Stomach (tissue), 8 donors: ENCODE data around the gene SLC7A4. TPM values are rescaled to one million over a fixed set of nuclear protein-coding genes. Genes with fewer than 3 reads are reported as not detected.

ENCODE experiments used
- polyA plus RNA-seq, 3 donors: library from polyadenylated mRNA; stranded (reverse); fragments of 200-250 nt; gene quantifications; one replicate each; pipeline ENCODE4 v1.2.3, GENCODE V29; 2013
- small RNA-seq, 4 donors: library from RNA; depleted of rRNA; stranded (forward); fragments of <200 nt; gene quantifications; one replicate each; pipeline ENCODE3, GENCODE V24; 2016
- total RNA-seq, 5 donors: library from RNA; depleted of rRNA; stranded (reverse); fragments of >200 nt; gene quantifications; one replicate each; pipeline versions ENCODE4 v1.1.0 to v1.2.3, GENCODE V29; 2014 to 2016
- donor health status: healthy with polysubstance abuse.
- donor health status: Bipolar disorder and iron deficiency.
- donor health status: healthy.

The SLC7A4 gene
- total and polyA plus RNA-seq, 8 donors, result 0.12 to 1.0 (median 0.18) TPM; not detected in 5

Small RNA genes lying within 50 kb of the gene (small RNA-seq; reads per million reads assigned to genes)
- gene MIR649, result 0 reads per million in 4 donors

Other genes starting within 250 kb of the SLC7A4 start
- gene PI4KA, start 173.8 kb downstream of the SLC7A4 start, total RNA-seq, result 100 to 1,000 TPM in 1 of 5 donors, 10 to 100 TPM in 4; 37.3 to 174 (median 91.9) TPM
- gene PI4KA, start 173.8 kb downstream of the SLC7A4 start, polyA plus RNA-seq, result 10 to 100 TPM; 22.7 to 33.0 (median 25.1) TPM
- gene SNAP29, start 173.6 kb downstream of the SLC7A4 start, total RNA-seq, result 10 to 100 TPM in 4 of 5 donors, 1 to 10 TPM in 1; 8.8 to 22.8 (median 11.1) TPM
- 10 to 100 TPM; 16.7 to 24.0 (median 17.1) TPM for gene SNAP29, start 173.6 kb downstream of the SLC7A4 start, polyA plus RNA-seq
- gene CRKL, start 115.2 kb downstream of the SLC7A4 start, total RNA-seq, result 10 to 100 TPM; 17.0 to 60.3 (median 26.3) TPM
- gene CRKL, start 115.2 kb downstream of the SLC7A4 start, polyA plus RNA-seq, result 10 to 100 TPM; 11.6 to 12.5 (median 11.7) TPM
- gene AIFM3, start 65.3 kb downstream of the SLC7A4 start, total RNA-seq, result 100 to 1,000 TPM in 1 of 5 donors, under 1 TPM in 1, not detected in 3; 0.55 to 157 TPM
- gene AIFM3, start 65.3 kb downstream of the SLC7A4 start, polyA plus RNA-seq, result 1 to 10 TPM in 2 of 3 donors, under 1 TPM in 1; 0.75 to 4.1 (median 2.1) TPM
- 100 to 1,000 TPM in 1 of 5 donors, 10 to 100 TPM in 4; 21.6 to 148 (median 43.5) TPM for gene LZTR1, start 50.3 kb downstream of the SLC7A4 start, total RNA-seq
- gene LZTR1, start 50.3 kb downstream of the SLC7A4 start, polyA plus RNA-seq, result 10 to 100 TPM; 13.7 to 33.7 (median 17.7) TPM
- 10 to 100 TPM in 4 of 5 donors, 1 to 10 TPM in 1; 5.8 to 57.2 (median 17.4) TPM for gene THAP7, start 30.4 kb downstream of the SLC7A4 start, total RNA-seq
- gene THAP7, start 30.4 kb downstream of the SLC7A4 start, polyA plus RNA-seq, result 10 to 100 TPM; 39.6 to 45.1 (median 44.7) TPM
- gene P2RX6, start 17.4 kb downstream of the SLC7A4 start, total RNA-seq, result under 1 TPM in 1 of 5 donors, not detected in 4; 0.55 TPM
- under 1 TPM in 2 of 3 donors, not detected in 1; 0.10 to 0.31 TPM for gene P2RX6, start 17.4 kb downstream of the SLC7A4 start, polyA plus RNA-seq
- not detected for gene LRRC74B, start 13.4 kb upstream of the SLC7A4 start, total RNA-seq
- gene LRRC74B, start 13.4 kb upstream of the SLC7A4 start, polyA plus RNA-seq, result not detected